ENCODE measurements around the gene CCDC102B.

GRCh38 chr18:68757126-68757525 is 40.8 kb upstream of the CCDC102B start:
- no peak for TF ChIP-seq POLR2A (IDR thresholded peaks at IDR 0.05; ENCODE audit: control extremely low read depth in 1 of 2, low read depth in 2 of 2, low read length in 2 of 2)
- TF ChIP-seq SP1 (IDR thresholded peaks at IDR 0.05; ENCODE audit: low read depth, low read length): no peak
- TF ChIP-seq GTF2F1 (IDR thresholded peaks at IDR 0.05; ENCODE audit: borderline replicate concordance, low read depth, low read length): no peak
